A549 (cell line): Measurements from ENCODE around the gene TARM1.

Experiments used
- CEBPB ChIP-seq, 2 experiments: fragments of >200 bp in 1 of 2; sonication (Bioruptor Twin) in 1 of 2; formaldehyde crosslinking in 1 of 2; IDR thresholded peaks; 2 replicates each; pipeline ENCODE4 v1.6.1; 2012 to 2016
- CHD2 ChIP-seq: fragments of 150-350 bp; IDR thresholded peaks from 2 replicates; pipeline ENCODE4 v1.6.1; 2014; ENCODE audit warnings: low read length; ENCODE audit not compliant: partially characterized antibody
- CTCF ChIP-seq: fragments of >200 bp; sonication (Bioruptor Twin); formaldehyde crosslinking; IDR thresholded peaks from 3 replicates; pipeline ENCODE4 v1.5.1; 2016
- MAFK ChIP-seq: fragments of 450-650 bp; IDR thresholded peaks from 2 replicates; pipeline ENCODE4 v1.6.1; 2014; ENCODE audit not compliant: partially characterized antibody
- POLR2A ChIP-seq: IDR thresholded peaks from 2 replicates; pipeline ENCODE4 v1.6.1; 2012; ENCODE audit warnings: mild to moderate bottlenecking, low read length
- USF2 ChIP-seq: fragments of 450-650 bp; IDR thresholded peaks from 2 replicates; pipeline ENCODE4 v1.6.1; 2014; ENCODE audit warnings: antibody characterized with exemption

DNA sequence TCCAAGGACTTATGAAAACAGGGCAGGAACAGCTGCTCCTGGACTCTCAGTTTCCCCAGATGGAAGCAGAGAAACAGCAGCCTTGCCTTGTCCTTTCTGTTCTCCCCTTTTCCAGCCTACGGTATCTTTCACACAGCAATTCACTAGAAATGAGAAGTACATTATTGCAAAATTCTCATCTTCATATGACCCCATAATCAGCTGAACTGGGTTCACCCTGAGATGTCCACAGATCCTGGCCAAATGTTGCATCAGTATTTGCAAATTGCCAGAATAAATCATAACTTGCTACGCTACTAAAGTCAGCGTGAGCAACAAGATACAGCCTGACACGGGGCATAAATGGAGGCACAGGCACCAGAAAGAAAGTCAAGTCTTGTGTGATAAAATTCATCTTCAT is 33.5 kb downstream of the TARM1 start:
- TF ChIP-seq CEBPB (IDR thresholded peaks at IDR 0.05): no peak
- no peak for TF ChIP-seq MAFK
- no peak for TF ChIP-seq CTCF
- TF ChIP-seq POLR2A: no peak
- TF ChIP-seq CHD2: no peak
- no peak for TF ChIP-seq USF2
